HS-5 (cell line): ENCODE measurements around the gene ATP5PB.

ENCODE experiments used
- DNase-seq: peaks from one replicate; pipeline ENCODE4 v3.0.0-alpha.2; 2012; ENCODE audit warnings: low read depth

ATP5PB gene

DNA sequence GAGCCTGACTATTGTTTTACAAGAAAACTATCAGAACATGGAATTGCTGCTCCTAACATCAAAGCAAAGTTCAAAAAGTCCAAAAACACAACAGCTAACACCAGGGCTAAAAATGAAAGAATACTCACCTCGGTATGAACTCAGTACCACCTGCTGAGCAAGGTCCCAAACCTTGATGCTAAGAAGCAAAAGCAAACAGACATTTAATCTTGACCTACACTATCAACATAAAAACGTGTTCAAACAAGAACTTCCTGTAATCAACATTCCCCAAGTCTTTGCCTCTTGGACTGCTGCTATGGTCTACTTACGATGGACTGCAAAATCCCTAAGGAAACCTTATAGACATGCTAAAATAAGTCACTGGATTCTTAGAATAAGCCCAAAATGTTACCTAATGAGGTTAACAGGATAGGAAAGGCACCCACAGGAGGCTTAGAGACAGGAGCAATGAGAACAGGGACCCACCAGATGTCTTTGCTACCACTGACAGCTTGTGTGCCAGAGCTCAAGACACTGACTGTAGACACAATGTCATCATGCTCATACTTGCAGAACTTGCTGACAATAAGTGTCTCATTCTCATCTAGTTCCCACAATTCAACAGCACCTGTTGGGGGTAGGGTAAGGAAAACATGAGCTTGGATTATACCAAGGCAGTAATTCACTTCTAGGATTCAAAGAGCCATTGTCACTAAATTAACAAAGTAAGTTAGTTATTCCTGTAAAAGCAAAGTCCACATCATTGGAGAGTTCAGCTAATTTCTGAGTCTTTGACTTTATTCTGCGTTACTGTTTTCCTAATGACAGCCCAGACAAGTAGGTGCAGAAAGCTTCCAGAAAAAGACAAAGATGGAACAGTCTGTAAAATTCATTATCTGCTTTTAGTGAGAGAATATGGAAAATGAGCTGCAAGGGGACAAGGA, 2.0 kb upstream of the ATP5PB start:
- no peak for DNase-seq

- no peak for DNase-seq
These were observed 764 bp upstream of the ATP5PB start for GRCh38 chr1:111448482-111448917.

DNA sequence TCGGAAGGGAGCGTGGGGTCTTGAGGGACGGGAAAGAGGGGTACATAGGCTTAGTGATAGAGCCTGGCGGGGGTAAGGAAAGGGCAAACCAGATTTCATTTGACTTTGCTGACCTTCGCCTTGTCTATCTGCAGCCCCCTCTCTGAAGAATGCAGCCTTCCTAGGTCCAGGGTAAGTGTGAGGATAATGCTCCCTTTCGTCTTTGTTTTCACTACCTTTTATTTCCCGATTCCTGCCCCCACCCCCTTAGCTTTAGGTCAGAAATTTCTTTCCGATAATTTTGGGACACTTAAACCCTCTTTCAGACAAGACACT, 396 bp downstream of the ATP5PB start:
- no peak for DNase-seq

DNA sequence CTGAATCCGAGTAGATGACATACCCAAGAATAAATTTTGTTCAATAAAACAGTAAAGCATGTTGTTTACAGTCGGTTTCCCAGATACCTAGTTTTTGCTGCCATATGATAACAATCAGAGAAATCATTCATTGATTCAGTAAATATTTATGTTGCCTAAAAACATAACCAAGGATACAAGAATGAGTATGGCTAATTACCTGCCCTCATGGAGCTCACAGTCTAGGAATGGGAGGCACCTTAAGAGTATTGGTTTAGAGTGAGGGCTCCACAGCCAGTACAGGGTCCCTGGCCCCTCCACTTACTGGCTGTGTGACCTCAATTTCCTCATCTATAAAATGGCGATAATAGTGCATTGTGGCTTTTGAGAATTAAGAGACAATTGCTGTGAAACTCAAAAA, 921 bp downstream of the ATP5PB start:
- DNase-seq = no peak

- DNase-seq = no peak
These were observed 3.3 kb downstream of the ATP5PB start for GRCh38 chr1:111452581-111452980.

DNA sequence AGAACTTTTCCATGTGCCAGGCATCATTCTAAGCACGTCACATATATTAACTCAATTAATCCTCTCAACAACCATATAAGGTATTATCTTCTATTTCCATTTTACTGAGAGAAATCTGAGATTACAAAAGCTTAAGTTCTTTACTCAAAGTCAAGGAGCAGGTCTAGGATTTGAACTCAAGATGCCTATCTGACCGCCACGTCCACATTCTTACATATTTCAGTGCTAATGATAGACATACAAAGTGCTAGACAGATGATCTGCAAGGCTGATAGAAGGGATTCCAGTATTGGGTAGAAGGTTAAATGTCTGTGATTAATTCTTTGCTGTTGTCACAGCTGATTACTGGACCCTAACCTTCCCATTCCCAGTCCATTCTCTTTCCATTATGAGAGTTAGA, 4.4 kb downstream of the ATP5PB start:
- DNase-seq = no peak

GRCh38 chr1:111454859-111455641, 5.8 kb downstream of the ATP5PB start:
- no peak for DNase-seq

- no peak for DNase-seq
These were observed 6.4 kb downstream of the ATP5PB start for GRCh38 chr1:111455642-111456031.

GRCh38 chr1:111461765-111462164, 12.5 kb downstream of the ATP5PB start:
- no peak for DNase-seq

GRCh38 chr1:111462370-111463028, 13.2 kb downstream of the ATP5PB start:
- no peak for DNase-seq

GRCh38 chr1:111463029-111463683, 13.9 kb downstream of the ATP5PB start:
- no peak for DNase-seq

GRCh38 chr1:111465754-111466153, 16.5 kb downstream of the ATP5PB start:
- DNase-seq = no peak

GRCh38 chr1:111466480-111466879, 17.2 kb downstream of the ATP5PB start:
- DNase-seq = no peak

DNA sequence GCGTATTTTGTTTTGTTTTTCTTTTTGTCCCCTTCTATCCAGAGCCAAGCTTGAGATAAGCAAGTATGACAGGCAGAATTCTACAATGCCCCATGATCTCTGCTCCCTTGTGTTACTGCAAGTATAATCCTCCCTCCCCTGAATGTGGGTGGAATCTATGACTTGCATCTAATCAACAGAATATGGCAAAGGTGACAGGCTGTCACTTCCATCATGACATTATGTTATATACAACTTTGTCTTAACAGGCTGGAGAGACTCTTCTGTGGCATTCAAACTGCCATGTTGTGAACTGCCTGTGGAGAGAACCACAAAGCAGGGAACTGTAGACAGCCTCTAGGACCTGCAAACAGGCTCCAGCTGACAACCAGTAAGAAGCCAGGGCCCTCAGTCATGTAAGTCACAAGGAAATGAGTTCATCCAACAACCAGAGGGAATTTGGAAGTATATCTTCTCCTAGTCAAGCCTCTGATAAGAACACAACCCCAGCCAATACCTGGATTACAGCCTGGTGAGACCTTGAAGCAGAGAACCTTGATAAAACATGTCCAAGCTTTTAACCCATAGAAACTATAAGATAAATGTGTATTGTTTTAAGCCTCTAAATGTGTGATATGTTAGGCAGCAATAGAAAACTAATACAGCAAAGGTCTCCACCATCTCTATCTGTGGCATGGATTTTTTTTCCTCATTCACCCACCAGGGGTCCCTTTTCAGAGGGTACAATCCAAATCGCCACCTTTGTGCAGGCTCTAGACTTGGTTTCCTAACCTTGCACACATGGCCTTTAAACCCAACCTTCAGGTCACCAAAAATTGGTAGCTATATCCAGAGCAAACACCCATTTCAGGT, 18.8 kb downstream of the ATP5PB start:
- no peak for DNase-seq

GRCh38 chr1:111468717-111469100, 19.4 kb downstream of the ATP5PB start:
- DNase-seq = no peak

GRCh38 chr1:111469539-111469938, 20.3 kb downstream of the ATP5PB start:
- DNase-seq = no peak

GRCh38 chr1:111470596-111470995, 21.3 kb downstream of the ATP5PB start:
- no peak for DNase-seq

GRCh38 chr1:111471012-111471411, 21.7 kb downstream of the ATP5PB start:
- DNase-seq = no peak

DNA sequence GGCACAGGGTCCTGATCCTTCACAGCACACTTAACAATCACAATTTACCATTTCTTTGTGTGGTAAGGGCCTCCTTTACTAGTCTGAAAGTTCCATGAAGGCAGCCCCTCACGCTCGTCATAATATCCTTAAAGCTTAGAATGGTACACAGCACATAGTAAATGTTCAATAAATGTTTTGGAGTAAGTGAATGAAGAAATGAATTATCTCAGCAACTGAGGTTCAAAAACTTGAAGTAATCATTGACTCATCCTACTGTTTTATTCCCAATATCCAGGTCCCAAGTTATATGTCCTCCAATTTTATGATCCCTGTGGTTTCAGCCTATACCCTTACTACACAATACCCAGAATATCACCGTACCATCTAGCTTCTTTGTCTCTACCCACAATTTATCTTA, 22.3 kb downstream of the ATP5PB start:
- DNase-seq = no peak

GRCh38 chr1:111474106-111474505, 24.8 kb downstream of the ATP5PB start:
- no peak for DNase-seq

DNA sequence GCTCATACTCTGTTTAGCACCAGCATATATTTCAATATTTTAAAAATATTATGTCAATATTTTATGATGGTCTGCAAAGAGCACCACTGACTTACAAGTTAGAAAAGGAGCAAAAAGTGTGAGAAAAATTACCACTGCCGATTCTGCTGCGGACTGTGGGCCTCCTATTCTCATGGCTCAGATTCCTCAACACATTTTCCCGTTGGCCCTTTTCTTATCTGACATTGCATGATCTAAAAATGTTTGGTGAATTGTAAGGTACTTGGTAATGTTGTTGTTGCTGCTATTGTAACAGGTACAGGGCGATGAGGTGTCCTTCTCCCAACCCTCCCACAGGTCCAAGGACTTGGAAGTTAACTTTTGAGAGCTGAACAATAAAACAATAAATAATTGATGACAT, 25.3 kb downstream of the ATP5PB start:
- DNase-seq = no peak
